ENCODE measurements around the gene CDH23. TPM values are rescaled to one million over a fixed set of nuclear protein-coding genes. Genes with fewer than 3 reads are reported as not detected.

The CDH23 gene
- total and polyA plus RNA-seq, 10 of the 15 experiments (the other 5 are each of a cell fraction or from before 2014, with no cell fraction given) = 0.09 to 0.40 (median 0.15) TPM; not detected in 1

DNA sequence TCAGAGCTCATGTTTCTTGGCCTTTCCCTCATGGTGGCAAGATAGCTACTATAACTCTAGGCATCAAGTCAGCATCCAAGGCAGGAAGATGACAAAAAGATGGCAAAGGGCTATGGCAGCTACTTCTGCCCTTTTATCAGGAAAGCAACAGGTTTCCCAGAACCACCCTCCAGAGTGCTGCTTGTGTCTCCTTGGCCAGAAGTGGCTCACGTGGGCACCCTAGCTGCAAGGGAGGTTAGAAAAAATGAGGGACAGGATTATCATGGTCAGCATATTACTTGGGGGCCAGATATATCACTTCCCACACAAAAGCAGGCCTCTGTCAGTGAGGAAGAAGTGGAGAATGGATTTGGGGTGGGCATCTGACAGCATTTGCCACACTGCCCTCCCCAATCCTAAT lies 347.1 kb downstream of the CDH23 start:
- SMC1A ChIA-PET (ENCODE audit: uncharacterized antibody, unreplicated experiment) = interaction anchor here (3.7 kb wide), 1 partner anchor 24 kb away, joined by 13 read pairs; no protein-coding TSS in a partner anchor

GRCh38 chr10:71744897-71745663 lies 348.4 kb downstream of the CDH23 start:
- TF ChIP-seq IRF5 (IDR thresholded peaks at IDR 0.05; ENCODE audit: borderline replicate concordance) (no peak), ZNF24 (IDR thresholded peaks at IDR 0.05) (peak; percentile 89)
- Histone ChIP-seq H3K27me3 (replicated peaks in 1 of 2; ENCODE audit: control insufficient read depth in 2 of 2, insufficient read depth in 2 of 2, low read length in 1 of 2) (no peaks in the 10 kb centered on the region), H3K9ac (ENCODE audit: control insufficient read depth, insufficient read depth, low read length) (no peak overlapping the region), H2AFZ (ENCODE audit: control insufficient read depth, low read depth, low read length) (no peak overlapping the region), H3K9me3 (replicated peaks; ENCODE audit: control insufficient read depth, insufficient read depth, low read length) (no peaks in the 10 kb centered on the region; the same call in 2 of the 3 replicates), H3K27ac (ENCODE audit: control insufficient read depth, insufficient read depth) (no peak overlapping the region), H3K4me2 (ENCODE audit: control insufficient read depth, insufficient read depth) (no peak overlapping the region), H4K20me1 (ENCODE audit: control insufficient read depth, insufficient read depth) (no peaks in the 10 kb centered on the region), H3K4me3 (no peak overlapping the region), H3K79me2 (ENCODE audit: control insufficient read depth, insufficient read depth, low read length) (no peaks in the 10 kb centered on the region), H3K36me3 (ENCODE audit: control insufficient read depth in 2 of 2, insufficient read depth in 2 of 2, low read length in 1 of 2) (no peaks in the 10 kb centered on the region), H3K4me1 (ENCODE audit: control insufficient read depth, insufficient read depth, low read length) (peaks cover 40% of the 10 kb centered on the region)
- FAIRE-seq (no peak), ATAC-seq (no peak), DNase-seq (ENCODE audit: low read depth, low spot score) (no peak)
- in situ Hi-C loops (cut with MboI) = no loop called here
- CTCF ChIA-PET = no interaction called here
- RAD21 ChIA-PET (ENCODE audit: unreplicated experiment) = no interaction called here
- SMC1A ChIA-PET (ENCODE audit: uncharacterized antibody, unreplicated experiment) = no interaction called here
- no TSS peak for BruUV-seq (replicated peaks)
- intact Hi-C loops (cut with micrococcal nuclease; ENCODE audit: unreplicated experiment) = no loop called here
- POLR2A ChIA-PET = no interaction called here
- 74% methylated on average over 8 of the region's 8 CpGs for WGBS (ENCODE audit: insufficient coverage, insufficient replicate concordance, low lambda C conversion rate, missing lambda C conversion rate)

More for the DNA sequence above, 347.1 kb downstream of the CDH23 start:
- Histone ChIP-seq H3K27me3 (replicated peaks in 1 of 2; ENCODE audit: control insufficient read depth in 2 of 2, insufficient read depth in 2 of 2, low read length in 1 of 2) (no peaks in the 10 kb centered on the region), H3K4me3 (no peak overlapping the region), H3K9ac (ENCODE audit: control insufficient read depth, insufficient read depth, low read length) (no peak overlapping the region), H2AFZ (ENCODE audit: control insufficient read depth, low read depth, low read length) (no peak overlapping the region), H3K36me3 (ENCODE audit: control insufficient read depth in 2 of 2, insufficient read depth in 2 of 2, low read length in 1 of 2) (no peaks in the 10 kb centered on the region), H3K9me3 (replicated peaks; ENCODE audit: control insufficient read depth, insufficient read depth, low read length) (no peaks in the 10 kb centered on the region; the same call in 2 of the 3 replicates), H3K27ac (ENCODE audit: control insufficient read depth, insufficient read depth) (no peak overlapping the region), H3K4me2 (ENCODE audit: control insufficient read depth, insufficient read depth) (no peak overlapping the region), H4K20me1 (ENCODE audit: control insufficient read depth, insufficient read depth) (no peaks in the 10 kb centered on the region), H3K4me1 (ENCODE audit: control insufficient read depth, insufficient read depth, low read length) (peaks cover 32% of the 10 kb centered on the region), H3K79me2 (ENCODE audit: control insufficient read depth, insufficient read depth, low read length) (no peaks in the 10 kb centered on the region)
- ChIA-PET CTCF (interaction anchor here (1.3 to 2.6 kb wide), 3 partner anchors 11 to 46 kb away, joined by 6 read pairs; no protein-coding TSS in a partner anchor), POLR2A (interaction anchor here (1.0 kb wide), 1 partner anchor 25 kb away, joined by 3 read pairs; no protein-coding TSS in a partner anchor), RAD21 (ENCODE audit: unreplicated experiment) (interaction anchor here (1.1 kb wide), 1 partner anchor 44 kb away, joined by 3 read pairs; no protein-coding TSS in a partner anchor)
- WGBS (ENCODE audit: insufficient coverage, insufficient replicate concordance, low lambda C conversion rate, missing lambda C conversion rate) = 0% methylated on average over 1 of the region's 1 CpG
- no peak for DNase-seq (ENCODE audit: low read depth, low spot score)
- no peak for ATAC-seq
- TF ChIP-seq MTA2 (IDR thresholded peaks at IDR 0.05; ENCODE audit: low read depth) (no peak), BRCA1 (IDR thresholded peaks at IDR 0.05; ENCODE audit: low read depth, low read length) (no peak), TARDBP (IDR thresholded peaks at IDR 0.05; ENCODE audit: borderline replicate concordance) (no peak), MEF2B (IDR thresholded peaks at IDR 0.05; ENCODE audit: partially characterized antibody, poor library complexity, severe bottlenecking) (no peak), STAT3 (IDR thresholded peaks at IDR 0.05; ENCODE audit: low read depth, low read length) (no peak), CHD1 (IDR thresholded peaks at IDR 0.05; ENCODE audit: low read depth, low read length) (no peak), NR2C2 (IDR thresholded peaks at IDR 0.05; ENCODE audit: borderline replicate concordance, control insufficient read depth, insufficient read length, low read depth) (no peak)
- BruUV-seq (replicated peaks) = no TSS peak
- FAIRE-seq = no peak
- intact Hi-C loops (cut with micrococcal nuclease; ENCODE audit: unreplicated experiment) = no loop called here
- in situ Hi-C loops (cut with MboI) = no loop called here

Measured in GM12878 (cell line).